ENCODE measurements around the gene TRAPPC10.

TRAPPC10 gene

DNA sequence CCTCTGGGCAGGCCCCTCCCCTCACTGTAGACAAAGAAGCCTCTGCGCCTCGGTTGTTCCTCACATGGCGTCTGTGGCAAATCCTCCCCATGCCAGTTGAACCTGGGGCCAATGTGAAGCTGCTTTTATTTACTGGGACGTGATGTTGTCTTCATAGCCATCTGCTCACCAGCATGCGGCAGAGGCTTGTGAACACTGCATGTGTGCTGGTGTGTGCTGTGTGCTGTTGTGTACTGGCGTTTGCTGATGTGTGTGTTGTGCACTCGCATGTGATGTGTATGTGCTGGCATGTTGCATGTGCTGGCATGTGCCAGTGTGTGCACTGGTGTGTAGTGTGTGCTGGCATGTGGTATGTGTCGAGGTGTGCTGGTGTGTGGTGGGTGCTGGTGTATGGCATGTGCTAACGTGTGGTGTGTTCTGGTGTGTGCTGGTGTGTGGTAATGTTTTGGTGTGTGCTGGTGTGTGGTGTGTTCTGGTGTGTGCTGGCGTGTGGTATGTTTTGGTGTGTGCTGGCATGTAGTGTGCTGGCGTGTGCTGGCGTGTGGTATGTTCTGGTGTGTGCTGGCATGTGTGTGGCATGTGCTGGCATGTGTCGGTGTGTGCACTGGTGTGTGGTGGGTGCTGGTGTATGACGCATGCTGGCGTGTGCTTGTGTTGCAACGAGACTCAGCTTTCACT lies 37.2 kb upstream of the TRAPPC10 start:
- no peaks in the 10 kb centered on the region for H3K27me3 ChIP-seq (ENCODE audit: control insufficient read depth, insufficient read depth, low read length)
- no peaks in the 10 kb centered on the region for H3K4me1 ChIP-seq (ENCODE audit: control insufficient read depth, insufficient read depth, low read length)
- no peak overlapping the region for H3K9ac ChIP-seq (ENCODE audit: low read length)
- H3K36me3 ChIP-seq (ENCODE audit: control insufficient read depth, insufficient read depth, low read length): peaks cover 16% of the 10 kb centered on the region
- no peak overlapping the region for H3K4me3 ChIP-seq (ENCODE audit: low read length)
- H3K27ac ChIP-seq (ENCODE audit: low read depth, low read length): no peak overlapping the region

DNA sequence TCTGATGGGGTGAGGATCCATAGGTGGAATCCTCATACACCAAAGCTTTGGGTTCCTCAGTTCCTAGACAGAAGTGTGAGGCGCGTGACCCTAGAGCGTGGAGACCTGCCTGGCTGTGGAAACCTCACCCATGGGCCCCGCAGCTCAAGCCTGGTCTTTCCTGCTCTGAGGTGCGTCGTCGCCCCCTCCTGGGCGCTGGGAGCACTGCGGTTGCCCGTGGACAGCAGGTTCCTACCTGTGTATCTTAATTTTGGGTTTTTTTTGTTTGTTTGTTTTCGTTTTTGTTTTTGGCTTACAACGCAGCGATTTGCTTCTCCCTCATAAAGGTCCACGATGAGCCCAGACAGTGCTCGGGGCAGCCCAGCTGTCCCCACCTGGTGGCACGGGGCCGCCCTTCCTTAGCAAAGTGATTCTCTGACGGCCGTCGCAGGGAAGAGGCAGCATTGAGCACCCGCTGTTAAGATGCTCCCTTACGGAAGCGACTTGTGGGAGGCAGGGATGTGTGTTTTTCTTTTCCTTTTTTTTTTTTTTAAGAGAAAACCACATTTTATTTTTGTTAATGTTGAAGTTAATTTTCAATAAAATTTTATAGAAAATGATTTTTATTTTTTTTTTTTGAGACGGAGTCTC lies 36.5 kb upstream of the TRAPPC10 start:
- Histone ChIP-seq H3K4me3 (ENCODE audit: low read length) (no peak overlapping the region), H3K36me3 (ENCODE audit: control insufficient read depth, insufficient read depth, low read length) (peaks cover 17% of the 10 kb centered on the region), H3K27me3 (ENCODE audit: control insufficient read depth, insufficient read depth, low read length) (no peaks in the 10 kb centered on the region), H3K9ac (ENCODE audit: low read length) (no peak overlapping the region), H3K27ac (ENCODE audit: low read depth, low read length) (no peak overlapping the region), H3K4me1 (ENCODE audit: control insufficient read depth, insufficient read depth, low read length) (no peaks in the 10 kb centered on the region)

DNA sequence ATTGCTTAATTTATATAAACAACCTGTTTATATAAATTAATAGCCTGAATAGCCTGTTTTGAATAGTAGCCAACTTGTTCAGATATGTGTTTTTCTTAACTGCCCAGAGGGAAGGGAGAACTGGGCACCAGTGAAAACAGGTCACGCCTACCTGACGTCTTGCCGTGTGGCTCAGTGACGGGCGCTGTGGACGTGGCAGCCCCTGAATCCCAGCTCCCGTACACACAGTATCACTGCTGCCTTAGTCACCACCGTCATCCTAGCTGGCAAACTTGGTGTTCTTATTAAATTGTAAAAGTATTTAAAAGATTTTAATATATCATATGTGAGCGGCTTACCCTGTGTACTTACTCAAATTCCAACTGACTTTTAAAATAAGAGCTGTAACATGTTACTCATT lies 35.4 kb upstream of the TRAPPC10 start:
- H3K4me3 ChIP-seq (ENCODE audit: low read length): no peak overlapping the region
- H3K4me1 ChIP-seq (ENCODE audit: control insufficient read depth, insufficient read depth, low read length): no peaks in the 10 kb centered on the region
- H3K27me3 ChIP-seq (ENCODE audit: control insufficient read depth, insufficient read depth, low read length): no peaks in the 10 kb centered on the region
- no peak overlapping the region for H3K27ac ChIP-seq (ENCODE audit: low read depth, low read length)
- H3K36me3 ChIP-seq (ENCODE audit: control insufficient read depth, insufficient read depth, low read length): peaks cover 12% of the 10 kb centered on the region
- H3K9ac ChIP-seq (ENCODE audit: low read length): no peak overlapping the region

DNA sequence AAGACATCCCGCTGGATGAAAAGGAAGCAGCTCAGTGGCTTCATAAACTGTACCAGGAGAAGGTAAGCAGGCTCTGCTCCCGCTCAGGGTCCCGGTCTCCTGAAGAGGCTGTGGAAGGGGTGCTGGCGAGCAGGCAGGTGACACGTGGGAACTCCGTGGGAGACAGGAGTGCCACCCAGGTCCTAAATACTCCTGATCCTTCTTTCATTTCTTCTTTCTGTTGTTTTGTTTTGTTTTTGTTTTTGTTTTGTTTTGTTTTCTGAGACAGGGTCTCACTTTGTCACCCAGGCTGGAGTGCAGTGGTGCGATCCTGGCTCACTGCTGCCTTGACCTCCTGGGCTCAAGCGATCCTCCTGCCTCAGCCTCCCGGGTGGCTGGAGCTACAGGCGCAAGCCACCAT lies 34.0 kb upstream of the TRAPPC10 start:
- Histone ChIP-seq H3K27ac (ENCODE audit: low read depth, low read length) (no peak overlapping the region), H3K9ac (ENCODE audit: low read length) (no peak overlapping the region), H3K4me1 (ENCODE audit: control insufficient read depth, insufficient read depth, low read length) (no peaks in the 10 kb centered on the region), H3K4me3 (ENCODE audit: low read length) (no peak overlapping the region), H3K27me3 (ENCODE audit: control insufficient read depth, insufficient read depth, low read length) (no peaks in the 10 kb centered on the region), H3K36me3 (ENCODE audit: control insufficient read depth, insufficient read depth, low read length) (peaks cover 17% of the 10 kb centered on the region)

DNA sequence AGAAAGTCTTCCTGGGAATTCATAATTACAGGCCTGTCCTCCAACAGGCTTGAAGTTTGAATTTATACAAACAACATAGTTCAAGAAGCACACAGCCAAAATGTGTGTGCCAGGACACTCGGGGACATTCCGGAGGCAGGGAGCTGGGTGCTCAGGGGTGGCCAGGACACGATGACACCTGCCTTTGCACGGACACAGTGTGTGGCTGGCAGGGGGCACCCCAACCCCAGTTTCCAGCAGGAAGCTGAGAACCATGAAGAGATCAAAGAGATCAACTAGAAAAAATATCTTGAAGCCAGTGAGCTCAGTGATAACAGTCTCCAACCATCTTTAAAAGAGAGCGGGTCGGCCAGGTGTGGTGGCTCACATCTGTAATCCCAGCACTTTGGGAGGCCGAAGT lies 32.5 kb upstream of the TRAPPC10 start:
- H3K9ac ChIP-seq (ENCODE audit: low read length): no peak overlapping the region
- no peak overlapping the region for H3K27ac ChIP-seq (ENCODE audit: low read depth, low read length)

DNA sequence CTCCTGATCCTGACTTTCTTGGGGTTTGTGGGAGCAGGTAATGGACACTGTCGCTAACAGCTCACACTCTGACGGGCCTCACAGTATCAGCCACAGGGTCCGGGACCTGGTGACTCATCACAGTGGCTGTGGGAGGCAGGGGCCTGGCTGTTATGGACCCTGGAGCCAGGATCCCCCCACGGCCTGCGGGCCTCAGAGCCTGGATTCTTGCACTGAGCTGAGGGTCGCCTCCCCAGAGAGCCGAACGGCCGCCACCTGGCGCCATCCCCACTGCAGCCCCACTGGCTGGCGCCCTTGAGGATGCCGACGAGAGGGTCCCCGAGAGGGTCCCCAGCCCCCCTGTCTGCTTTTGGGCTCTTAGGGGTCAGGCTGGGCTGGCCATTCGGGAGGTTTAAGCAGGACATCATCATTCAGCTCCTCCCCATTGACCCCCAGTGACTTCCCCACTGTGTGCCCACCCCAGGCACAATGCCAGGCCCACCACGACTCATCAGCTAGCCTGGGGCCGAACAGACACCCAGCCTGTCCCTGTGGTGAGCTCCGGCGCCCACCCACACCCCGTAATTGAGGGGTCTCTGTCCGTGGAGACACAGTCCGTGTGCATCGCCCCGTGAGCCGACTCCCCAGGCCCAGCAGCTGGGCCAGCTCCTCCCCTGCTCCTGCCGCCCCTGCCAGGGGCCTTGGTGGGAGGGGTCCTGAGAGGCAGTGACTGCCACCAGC lies 30.8 kb upstream of the TRAPPC10 start:
- H3K36me3 ChIP-seq (ENCODE audit: control insufficient read depth, insufficient read depth, low read length): peaks cover 15% of the 10 kb centered on the region
- no peaks in the 10 kb centered on the region for H3K4me1 ChIP-seq (ENCODE audit: control insufficient read depth, insufficient read depth, low read length)
- H3K27me3 ChIP-seq (ENCODE audit: control insufficient read depth, insufficient read depth, low read length): no peaks in the 10 kb centered on the region
- no peak overlapping the region for H3K27ac ChIP-seq (ENCODE audit: low read depth, low read length)
- no peak overlapping the region for H3K9ac ChIP-seq (ENCODE audit: low read length)
- H3K4me3 ChIP-seq (ENCODE audit: low read length): no peak overlapping the region

More for the DNA sequence above, 32.5 kb upstream of the TRAPPC10 start:
- Histone ChIP-seq H3K27me3 (ENCODE audit: control insufficient read depth, insufficient read depth, low read length) (no peaks in the 10 kb centered on the region), H3K4me3 (ENCODE audit: low read length) (no peak overlapping the region), H3K36me3 (ENCODE audit: control insufficient read depth, insufficient read depth, low read length) (peaks cover 15% of the 10 kb centered on the region), H3K4me1 (ENCODE audit: control insufficient read depth, insufficient read depth, low read length) (no peaks in the 10 kb centered on the region)

DNA sequence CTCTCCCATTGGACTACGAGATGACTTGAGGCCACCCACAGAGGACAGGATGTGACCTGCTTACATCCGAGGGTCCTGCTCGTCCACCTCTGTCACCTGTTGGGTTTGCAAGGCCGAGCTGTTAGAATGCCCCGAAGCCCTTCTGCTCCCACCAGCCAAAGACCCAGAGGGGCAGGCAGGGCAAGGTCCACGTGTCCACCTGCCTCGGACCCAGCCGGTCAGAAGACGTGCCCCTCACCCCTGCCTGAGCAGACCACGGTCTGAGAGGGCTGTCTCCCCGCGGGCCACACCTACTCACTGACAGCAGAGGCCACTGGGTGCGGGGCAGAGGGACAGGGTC lies 30.3 kb upstream of the TRAPPC10 start:
- H3K9ac ChIP-seq (ENCODE audit: low read length): no peak overlapping the region
- H3K27ac ChIP-seq (ENCODE audit: low read depth, low read length): no peak overlapping the region
- H3K36me3 ChIP-seq (ENCODE audit: control insufficient read depth, insufficient read depth, low read length): peaks cover 15% of the 10 kb centered on the region
- H3K27me3 ChIP-seq (ENCODE audit: control insufficient read depth, insufficient read depth, low read length): no peaks in the 10 kb centered on the region
- H3K4me3 ChIP-seq (ENCODE audit: low read length): no peak overlapping the region
- no peaks in the 10 kb centered on the region for H3K4me1 ChIP-seq (ENCODE audit: control insufficient read depth, insufficient read depth, low read length)

DNA sequence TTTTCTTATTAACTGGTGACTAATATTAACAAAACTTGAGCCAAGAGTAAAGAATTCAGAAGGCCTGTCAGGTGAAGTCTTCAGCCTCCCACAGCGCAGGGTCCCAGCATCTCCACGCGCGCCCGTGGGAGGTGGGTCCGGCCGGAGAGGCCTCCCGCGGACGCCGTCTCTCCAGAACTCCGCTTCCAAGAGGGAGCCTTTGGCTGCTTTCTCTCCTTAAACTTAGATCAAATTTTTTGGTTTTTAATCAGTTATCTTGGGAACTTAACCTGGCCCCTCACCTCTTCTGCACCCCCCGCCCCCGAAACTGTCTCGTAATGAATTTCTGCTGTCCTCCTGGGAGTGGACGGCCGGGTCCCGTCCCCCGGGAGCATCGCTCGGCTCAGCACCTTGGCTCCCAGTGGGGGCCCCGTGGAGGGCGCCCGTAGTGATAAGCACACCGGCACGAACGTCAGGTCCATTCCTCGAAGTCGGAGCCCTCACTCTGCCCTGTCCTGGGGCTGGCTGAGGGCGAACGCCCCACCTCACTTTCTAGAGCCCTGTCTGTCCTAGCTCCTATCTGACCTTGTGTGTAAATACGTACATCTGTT lies 29.5 kb upstream of the TRAPPC10 start:
- Histone ChIP-seq H3K27ac (ENCODE audit: low read depth, low read length) (no peak overlapping the region), H3K9ac (ENCODE audit: low read length) (no peak overlapping the region), H3K27me3 (ENCODE audit: control insufficient read depth, insufficient read depth, low read length) (no peaks in the 10 kb centered on the region), H3K36me3 (ENCODE audit: control insufficient read depth, insufficient read depth, low read length) (peaks cover 15% of the 10 kb centered on the region), H3K4me3 (ENCODE audit: low read length) (no peak overlapping the region), H3K4me1 (ENCODE audit: control insufficient read depth, insufficient read depth, low read length) (no peaks in the 10 kb centered on the region)

DNA sequence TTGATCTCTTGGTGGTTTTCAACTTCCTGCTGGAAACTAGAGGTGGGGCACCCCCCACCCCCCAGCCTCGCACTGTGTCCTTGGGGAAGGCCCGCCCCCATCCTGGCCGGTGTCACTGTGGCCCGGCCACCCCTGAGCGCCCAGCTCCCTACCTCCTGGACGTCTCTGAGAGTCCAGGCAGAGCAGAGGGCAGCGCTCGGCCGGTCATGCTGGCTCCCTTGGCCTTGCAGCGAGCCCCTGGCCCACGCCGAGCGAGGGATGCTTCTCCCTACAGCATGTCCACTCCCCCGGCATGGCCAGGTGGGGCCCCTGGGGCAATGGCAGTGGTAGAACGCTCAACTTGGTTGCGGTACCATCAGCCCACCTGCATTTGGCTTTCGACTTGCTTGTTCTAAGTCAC lies 28.7 kb upstream of the TRAPPC10 start:
- Histone ChIP-seq H3K27ac (ENCODE audit: low read depth, low read length) (no peak overlapping the region), H3K9ac (ENCODE audit: low read length) (no peak overlapping the region), H3K27me3 (ENCODE audit: control insufficient read depth, insufficient read depth, low read length) (no peaks in the 10 kb centered on the region), H3K4me1 (ENCODE audit: control insufficient read depth, insufficient read depth, low read length) (no peaks in the 10 kb centered on the region), H3K36me3 (ENCODE audit: control insufficient read depth, insufficient read depth, low read length) (peaks cover 15% of the 10 kb centered on the region), H3K4me3 (ENCODE audit: low read length) (no peak overlapping the region)

DNA sequence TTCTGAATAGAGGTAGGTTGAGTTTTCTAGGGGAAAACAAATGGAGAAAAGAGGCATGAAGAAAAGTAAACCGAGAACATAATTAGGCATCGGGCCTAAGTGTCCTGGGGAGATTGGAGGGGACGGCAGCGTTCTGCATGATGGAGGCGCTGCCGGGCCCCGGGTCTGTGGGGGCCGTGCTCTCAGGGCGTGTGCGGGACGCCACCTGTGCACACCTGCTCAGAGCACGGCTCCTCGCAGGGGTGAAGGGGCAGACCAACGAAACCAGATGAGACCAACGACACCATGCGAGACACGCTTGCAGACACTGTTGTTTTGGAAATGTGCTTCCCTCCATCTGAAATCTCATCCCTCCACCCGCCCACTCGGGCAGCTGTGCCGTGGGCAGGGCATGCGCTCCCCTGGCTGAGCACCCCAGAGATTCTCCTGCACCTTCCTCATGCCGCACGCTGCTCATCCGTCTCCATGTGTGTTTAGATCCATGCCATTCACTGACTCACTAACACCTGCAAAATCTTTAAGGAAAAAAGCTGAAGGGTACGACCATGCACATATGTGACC lies 28.2 kb upstream of the TRAPPC10 start:
- Histone ChIP-seq H3K36me3 (ENCODE audit: control insufficient read depth, insufficient read depth, low read length) (peaks cover 15% of the 10 kb centered on the region), H3K4me1 (ENCODE audit: control insufficient read depth, insufficient read depth, low read length) (no peaks in the 10 kb centered on the region), H3K27ac (ENCODE audit: low read depth, low read length) (no peak overlapping the region), H3K9ac (ENCODE audit: low read length) (no peak overlapping the region), H3K27me3 (ENCODE audit: control insufficient read depth, insufficient read depth, low read length) (no peaks in the 10 kb centered on the region), H3K4me3 (ENCODE audit: low read length) (no peak overlapping the region)

DNA sequence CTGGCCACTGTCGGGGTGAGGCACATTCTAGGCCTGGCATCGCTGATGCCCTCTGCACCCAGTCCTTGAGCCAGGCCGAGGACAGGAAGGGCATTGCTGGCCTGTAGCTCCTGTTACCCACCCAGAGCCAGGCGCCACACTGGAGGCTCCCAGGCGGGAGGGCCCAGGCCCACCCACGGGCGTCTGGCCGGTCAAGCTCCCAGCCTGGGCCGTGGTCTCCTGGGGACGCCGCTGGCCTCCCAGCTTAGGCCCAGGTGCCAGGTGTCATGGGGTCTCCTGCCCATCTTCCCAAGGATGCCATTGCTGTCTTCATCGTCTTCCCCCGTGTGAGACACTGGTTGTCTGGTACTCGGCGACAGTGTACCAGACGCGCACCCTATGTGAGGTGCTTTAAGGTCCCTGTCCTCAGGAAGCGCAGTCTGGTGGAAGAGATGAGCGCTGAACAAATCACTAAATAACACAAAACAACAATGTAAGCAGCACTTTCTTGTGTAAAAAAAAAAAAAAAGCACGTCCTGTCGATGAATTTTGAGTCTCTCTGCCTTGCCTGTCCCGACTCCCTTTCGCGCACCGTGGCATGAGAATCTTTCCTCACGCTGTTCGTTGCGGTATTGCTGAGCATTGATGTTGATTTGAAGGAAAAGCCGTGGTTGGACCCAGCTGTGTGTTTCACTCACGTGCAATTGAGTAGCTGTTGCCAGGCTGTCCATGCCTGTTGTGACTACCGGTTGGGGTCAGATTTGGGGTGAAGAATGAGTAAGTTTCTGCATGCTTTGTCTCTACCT lies 27.0 kb upstream of the TRAPPC10 start:
- Histone ChIP-seq H3K9ac (ENCODE audit: low read length) (no peak overlapping the region), H3K27ac (ENCODE audit: low read depth, low read length) (no peak overlapping the region)

More for the DNA sequence above, 27.0 kb upstream of the TRAPPC10 start:
- no peak overlapping the region for H3K4me3 ChIP-seq (ENCODE audit: low read length)
- H3K27me3 ChIP-seq (ENCODE audit: control insufficient read depth, insufficient read depth, low read length): no peaks in the 10 kb centered on the region
- no peaks in the 10 kb centered on the region for H3K4me1 ChIP-seq (ENCODE audit: control insufficient read depth, insufficient read depth, low read length)
- peaks cover 15% of the 10 kb centered on the region for H3K36me3 ChIP-seq (ENCODE audit: control insufficient read depth, insufficient read depth, low read length)
